CD4-positive, alpha-beta T cell treated with Interleukin-10 for 1 hour (primary cell): Measurements from ENCODE around the gene GPR18.
"Not testable (repeated sequence)": the region's sequence is repeated elsewhere in the genome, so short reads cannot be mapped to it uniquely, and the experiment has no call there.

Source experiments
- DNase-seq: peaks from one replicate; pipeline ENCODE4 v3.0.0-alpha.2; 2020

Gene GPR18

DNA sequence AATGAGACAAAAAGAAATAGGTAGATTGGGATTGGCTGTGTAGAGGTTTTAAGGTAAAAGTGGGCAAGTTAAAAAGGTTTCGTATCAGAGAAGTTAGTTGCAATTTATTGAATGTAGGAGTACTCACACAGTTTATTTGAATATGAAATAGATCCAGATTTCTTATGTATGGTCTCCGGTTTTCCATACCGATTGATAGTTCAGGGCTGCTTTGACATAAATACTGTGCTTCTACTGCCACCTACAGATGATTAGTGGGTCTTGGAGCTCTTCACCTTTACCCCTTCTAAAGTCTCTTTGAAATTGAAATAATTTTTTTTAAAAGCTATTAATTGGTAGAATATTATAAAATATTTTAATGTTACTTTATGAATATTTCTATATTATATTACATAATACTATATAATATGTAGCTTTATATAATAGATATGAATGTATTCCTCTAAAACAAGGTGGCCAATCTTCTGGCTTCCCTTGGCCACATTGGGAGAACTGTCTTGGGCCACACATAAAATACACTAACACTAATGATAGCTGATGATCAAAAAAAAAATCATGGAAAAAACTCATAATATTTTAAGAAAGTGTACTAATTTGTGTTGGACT, 7.7 kb upstream of the GPR18 start:
- DNase-seq, result peak; percentile 78

DNA sequence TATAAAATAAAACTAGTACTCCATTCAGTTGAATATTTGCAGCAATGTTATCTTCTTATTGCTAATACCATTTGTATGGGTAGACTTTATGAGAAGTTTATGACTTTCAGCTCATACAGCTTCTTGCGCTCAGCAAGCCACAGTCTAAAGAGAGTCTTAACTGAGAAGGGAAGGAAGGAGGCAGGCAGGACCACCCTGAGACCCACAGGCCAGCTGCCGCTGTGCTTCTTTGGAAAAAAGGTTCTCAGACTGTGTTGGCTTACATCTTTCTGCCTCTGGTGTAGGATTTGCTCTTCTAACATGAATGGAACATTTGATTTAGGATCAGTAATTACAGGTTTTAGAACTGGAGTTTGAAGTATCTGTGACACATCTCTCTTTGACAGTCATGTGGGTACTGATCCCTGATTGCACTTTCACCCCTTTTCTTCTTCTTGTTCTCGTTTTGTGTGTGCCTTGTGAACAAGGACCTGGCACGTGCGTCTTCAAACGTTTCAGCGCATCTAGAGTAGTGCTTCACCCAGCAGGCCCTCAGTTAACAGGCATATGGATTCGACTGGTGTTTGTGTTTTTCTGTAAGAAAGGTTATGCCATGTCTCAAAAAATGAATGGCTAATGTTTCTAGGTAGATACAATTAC, 7.1 kb upstream of the GPR18 start:
- DNase-seq, result no peak

DNA sequence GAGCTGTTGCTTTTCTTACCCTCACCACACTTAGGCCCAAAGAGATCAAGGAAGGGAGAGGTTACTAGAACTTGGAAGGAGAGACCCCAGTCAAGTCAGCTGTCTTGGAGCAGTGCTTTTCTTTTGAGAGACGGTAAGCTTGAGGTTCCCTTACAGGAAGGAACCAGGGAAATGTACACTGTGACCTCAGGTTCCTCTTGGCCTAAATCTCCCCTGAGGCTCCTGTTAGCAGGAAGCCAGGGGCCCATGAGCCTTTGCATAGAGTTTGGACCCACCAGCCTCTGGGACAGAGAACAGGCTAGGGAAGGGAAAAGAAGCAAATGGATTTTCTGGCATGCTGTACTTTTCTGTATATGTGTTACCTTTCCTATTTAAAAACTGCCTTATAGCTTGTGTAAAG, 5.9 kb upstream of the GPR18 start:
- DNase-seq, result no peak

DNA sequence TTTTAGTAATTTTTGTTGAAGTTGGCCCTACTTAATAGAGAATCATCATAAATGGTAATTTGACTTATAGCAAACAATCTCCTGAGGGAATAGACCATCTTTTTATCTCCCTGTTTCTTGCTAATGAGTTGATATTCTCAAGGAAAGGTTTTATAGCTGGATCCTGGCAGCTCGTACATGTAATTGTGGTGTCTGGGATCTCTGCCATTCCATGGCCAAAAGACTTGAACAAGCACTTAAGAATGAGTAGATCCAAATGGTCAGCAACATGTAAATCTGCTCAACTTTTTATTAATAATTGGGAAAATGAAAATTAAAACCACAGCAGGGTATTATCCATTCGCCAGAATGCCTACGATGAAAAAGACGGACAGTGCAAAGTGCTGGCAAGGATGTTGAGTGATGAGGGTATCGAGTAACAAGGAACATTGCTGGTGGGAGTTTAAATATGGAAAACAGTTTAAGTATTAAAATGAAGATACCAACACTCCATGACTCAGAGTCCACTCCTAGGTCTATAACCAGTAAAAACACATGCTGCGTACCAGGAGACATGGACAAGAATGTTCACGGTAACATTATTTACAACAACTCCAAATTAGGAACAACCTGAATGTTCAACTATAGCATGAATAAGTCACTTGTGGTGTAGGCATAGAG, 5.1 kb upstream of the GPR18 start:
- no peak for DNase-seq

- DNase-seq, result no peak
These were observed 2.9 kb upstream of the GPR18 start for GRCh38 chr13:99261059-99261458.

DNA sequence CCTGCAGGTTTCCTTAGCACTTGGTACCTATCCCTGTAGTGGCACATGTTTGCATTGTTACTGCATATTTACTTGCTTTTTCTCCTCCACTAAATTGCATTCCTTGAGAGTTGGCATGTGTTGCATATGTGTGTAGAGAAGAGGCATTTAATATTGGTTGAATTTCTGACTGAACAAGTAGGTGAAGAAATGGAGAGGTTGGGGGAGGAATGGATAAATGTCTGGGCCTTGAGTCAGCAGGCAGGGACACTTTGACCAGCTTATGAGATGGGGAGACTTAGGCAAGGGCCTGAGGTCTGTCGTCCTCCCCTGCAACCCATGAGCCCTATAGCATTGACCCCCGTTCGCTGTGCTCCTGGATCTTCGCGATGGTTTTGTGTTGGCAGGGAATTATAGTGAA, 2.0 kb upstream of the GPR18 start:
- no peak for DNase-seq

GRCh38 chr13:99258946-99259345, 767 bp upstream of the GPR18 start:
- DNase-seq, result peak; percentile 60

DNA sequence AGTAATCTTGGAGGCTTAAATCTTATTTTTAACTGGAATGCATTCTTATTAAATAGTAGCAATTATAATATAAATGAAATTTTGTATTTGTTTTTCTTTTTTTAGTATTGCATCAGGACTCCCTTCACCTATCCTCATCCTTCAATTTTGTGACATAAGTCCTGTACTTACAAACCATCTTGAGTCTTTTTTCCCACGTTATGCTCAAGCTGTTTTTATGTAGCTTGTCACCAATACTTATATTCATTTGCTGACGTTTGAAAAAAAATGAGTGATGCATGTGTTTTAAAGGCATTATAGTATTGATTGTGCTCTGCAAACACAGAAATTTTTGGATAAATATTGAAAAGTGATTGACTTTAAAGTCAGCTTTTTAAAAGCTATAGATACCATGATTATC, 888 bp downstream of the GPR18 start:
- no peak for DNase-seq

GRCh38 chr13:99256709-99257108, 1.5 kb downstream of the GPR18 start:
- no peak for DNase-seq

- DNase-seq, result no peak
These were observed 1.9 kb downstream of the GPR18 start for GRCh38 chr13:99256283-99256682.

GRCh38 chr13:99255271-99255670, 2.9 kb downstream of the GPR18 start:
- no peak for DNase-seq

- no peak for DNase-seq
These were observed 3.3 kb downstream of the GPR18 start for GRCh38 chr13:99254830-99255229.

DNA sequence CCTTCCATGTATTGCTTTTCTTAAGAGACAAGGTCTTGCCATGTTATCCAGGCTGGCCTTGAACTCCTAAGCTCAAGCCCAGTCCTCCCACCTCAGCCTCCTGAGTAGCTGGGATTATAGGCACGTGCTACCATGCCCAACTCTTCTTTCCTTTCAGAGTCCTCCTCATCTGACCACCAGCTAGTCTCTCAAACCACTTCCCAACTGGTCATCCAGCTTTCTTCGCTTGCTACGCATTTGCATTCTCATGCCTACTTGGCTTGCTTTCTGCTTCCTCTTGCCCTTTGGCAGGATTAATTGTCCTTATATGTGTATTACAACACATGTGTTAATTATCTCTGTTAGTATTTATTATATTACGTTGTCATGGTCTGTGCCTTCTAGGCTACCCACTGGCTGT, 6.3 kb downstream of the GPR18 start:
- no peak for DNase-seq

GRCh38 chr13:99250982-99251825, 7.0 kb downstream of the GPR18 start:
- DNase-seq, result no peak

DNA sequence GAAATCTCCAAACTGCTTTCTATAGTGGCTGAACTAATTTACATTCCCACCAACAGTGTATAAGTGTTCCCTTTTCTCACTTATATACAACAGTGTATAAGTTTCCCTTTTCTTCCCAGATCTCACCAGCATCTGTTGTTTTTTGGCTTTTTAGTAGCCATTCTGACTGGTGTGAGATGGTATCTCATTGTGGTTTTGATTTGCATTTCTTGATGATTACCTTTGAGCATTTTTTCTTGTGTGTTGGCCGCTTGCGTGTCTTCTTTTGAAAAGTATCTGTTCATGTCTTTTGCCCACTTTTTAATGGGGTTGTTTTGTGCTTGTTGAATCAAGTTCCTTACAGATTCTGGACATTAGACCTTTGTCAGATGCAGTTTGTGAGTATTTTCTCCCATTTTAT, 8.6 kb downstream of the GPR18 start:
- not testable (repeated sequence) for DNase-seq

DNA sequence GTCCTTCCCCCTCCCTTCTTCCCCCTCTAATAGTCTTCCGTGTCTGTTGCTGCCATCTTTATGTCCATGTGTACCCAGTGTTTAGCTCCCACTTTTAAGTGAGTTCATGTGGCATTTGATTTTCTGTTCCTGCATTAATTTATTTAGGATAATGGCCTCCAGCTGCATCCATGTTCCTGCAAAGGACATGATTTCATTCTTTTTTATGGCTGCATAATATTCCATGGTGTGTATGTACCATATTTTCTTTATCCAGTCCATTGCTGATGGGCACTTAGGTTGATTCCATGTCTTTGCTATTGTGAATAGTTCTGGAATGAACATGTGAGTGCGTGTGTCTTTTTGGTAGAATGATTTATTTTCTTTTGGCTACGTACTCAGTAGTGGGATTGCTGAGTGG, 9.0 kb downstream of the GPR18 start:
- DNase-seq, result not testable (repeated sequence)

GRCh38 chr13:99246100-99246499, 12.1 kb downstream of the GPR18 start:
- DNase-seq, result no peak

DNA sequence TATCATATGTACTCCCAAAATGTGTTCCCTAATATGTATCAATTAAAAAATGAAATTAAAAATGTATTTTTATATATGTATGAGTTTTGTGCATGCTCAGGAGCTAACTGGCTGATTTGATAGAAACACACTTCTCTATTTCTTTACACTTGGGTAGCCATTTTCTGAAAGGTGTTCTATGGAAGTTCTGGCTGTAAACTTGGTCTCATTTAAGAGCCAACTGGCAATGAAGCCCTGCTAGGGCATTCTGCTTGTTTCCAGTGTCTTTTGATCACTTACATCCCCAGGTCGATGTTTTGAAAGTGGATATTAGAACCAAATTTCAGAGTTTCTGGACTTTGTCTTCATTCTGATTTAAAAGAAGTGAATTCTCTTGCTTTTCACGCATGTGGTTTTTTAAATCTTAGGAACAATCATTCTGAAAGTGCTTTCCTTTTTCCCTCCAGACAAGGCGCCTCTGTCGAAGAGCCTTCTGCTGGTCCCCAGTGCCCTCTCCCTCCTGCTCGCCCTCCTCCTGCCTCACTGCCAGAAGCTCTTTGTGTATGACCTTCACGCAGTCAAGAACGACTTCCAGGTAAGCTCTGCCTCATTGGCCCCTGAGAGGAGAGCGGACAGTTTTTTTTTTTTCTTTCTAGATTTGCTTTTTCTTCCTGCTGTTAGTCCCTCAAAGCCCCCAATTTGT, 20.1 kb downstream of the GPR18 start:
- peak; percentile 61 for DNase-seq

- DNase-seq, result no peak
These were observed 26.5 kb downstream of the GPR18 start for GRCh38 chr13:99231721-99232120.

DNA sequence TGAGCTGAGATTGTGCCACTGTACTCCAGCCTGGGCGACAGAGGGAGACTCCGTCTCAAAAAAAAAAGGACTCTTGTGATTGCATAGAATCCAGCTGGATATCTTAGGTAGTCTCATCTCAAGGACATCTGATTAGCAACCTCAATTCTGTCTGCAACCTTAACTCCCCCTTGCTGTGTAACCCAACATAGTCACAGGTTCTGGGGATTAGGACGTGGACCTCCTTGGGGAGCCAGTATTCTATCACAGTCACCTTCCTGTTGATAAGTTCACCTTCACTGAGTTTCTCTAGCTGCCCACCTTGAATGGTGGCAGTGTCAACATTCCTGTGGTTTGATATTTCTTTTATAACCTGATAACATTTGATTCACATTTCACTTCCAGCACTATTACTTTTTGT, 27.2 kb downstream of the GPR18 start:
- DNase-seq, result no peak

DNA sequence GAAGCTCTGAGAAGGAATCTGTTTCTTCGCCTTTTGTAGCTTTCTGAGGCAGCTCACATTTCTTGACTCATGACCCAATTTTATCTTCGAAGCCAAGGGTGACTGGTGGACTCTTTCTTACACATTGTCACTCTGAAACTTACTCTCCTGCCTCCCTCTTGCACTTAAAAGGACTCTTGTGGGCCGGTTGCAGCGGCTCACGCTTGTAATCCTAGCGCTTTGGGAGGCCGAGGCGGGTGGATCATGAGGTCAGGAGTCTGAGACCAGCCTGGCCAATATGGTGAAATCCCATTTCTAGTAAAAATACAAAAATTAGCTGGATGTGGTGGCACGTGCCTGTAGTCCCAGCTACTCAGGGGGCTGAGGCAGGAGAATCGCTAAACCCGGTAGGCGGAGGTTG, 27.6 kb downstream of the GPR18 start:
- DNase-seq, result not testable (repeated sequence)

DNA sequence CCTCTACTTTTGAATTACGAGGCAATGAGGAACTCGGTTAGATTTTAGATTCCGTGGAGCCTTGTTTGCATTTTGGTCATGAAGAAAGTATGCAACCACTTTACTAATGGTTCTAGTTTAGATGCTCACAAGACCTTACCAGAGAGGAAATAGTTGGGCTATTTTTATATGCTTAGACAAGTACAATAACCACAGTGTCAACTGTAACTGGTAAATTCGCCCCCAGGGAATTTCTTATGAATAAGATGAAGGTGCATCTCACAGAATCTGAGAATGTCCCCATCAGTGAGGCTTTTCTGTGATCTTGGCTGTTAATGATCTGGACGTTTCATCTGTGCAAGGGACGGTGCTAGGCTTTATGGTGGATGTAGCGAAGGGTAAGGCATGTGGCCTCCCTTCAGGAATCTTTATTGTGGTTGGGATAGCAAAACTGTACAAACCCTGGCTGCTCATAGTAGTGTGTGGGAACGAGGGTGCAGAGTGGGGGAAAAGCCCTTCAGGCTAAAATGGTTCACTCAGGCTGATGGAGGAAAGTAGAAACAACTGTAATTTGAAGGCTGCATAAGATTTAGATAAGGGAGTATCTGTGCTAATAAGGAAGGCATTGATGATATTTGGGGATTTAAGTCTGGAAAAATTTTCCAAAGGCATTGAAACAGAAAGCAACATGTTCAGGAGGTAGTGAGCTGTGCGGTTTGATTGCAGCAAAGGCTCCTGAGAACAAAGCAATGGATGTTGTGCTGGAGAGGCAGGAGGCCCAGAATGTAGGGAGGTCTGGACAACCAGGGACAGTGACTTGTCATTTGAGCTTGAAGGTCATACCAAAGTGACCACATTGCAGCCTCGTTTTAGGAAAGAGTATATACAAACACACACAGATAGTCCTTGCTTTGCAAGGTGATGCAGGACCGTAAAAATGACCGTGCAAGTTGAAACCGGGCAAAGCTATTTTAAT, 29.2 kb downstream of the GPR18 start:
- peak; percentile 39 for DNase-seq
